Stimulated activated CD4-positive, alpha-beta T cell treated with anti-CD3 and anti-CD28 coated beads, Interleukin-2, amount 100 ng/mL, for 4 hours (primary cell): ENCODE measurements around the gene TMEM178B.
"Not testable (repeated sequence)": the region's sequence is repeated elsewhere in the genome, so short reads cannot be mapped to it uniquely, and the experiment has no call there.

ENCODE experiments used
- DNase-seq: peaks from one replicate; pipeline ENCODE4 v3.0.0-alpha.2; 2020; ENCODE audit warnings: low read depth

TMEM178B gene

GRCh38 chr7:141074162-141074991 is 513 bp downstream of the TMEM178B start:
- DNase-seq: no peak

GRCh38 chr7:141074997-141075396 is 1.1 kb downstream of the TMEM178B start:
- DNase-seq: no peak

- no peak for DNase-seq
These were observed 2.5 kb downstream of the TMEM178B start for GRCh38 chr7:141076377-141076776.

GRCh38 chr7:141079219-141079618 is 5.4 kb downstream of the TMEM178B start:
- no peak for DNase-seq

- not testable (repeated sequence) for DNase-seq
These were observed 15.6 kb downstream of the TMEM178B start for GRCh38 chr7:141089490-141089889.

- no peak for DNase-seq
These were observed 20.6 kb downstream of the TMEM178B start for GRCh38 chr7:141094336-141095070.

- no peak for DNase-seq
These were observed 23.6 kb downstream of the TMEM178B start for GRCh38 chr7:141097430-141097829.

- DNase-seq: no peak
These were observed 28.6 kb downstream of the TMEM178B start for GRCh38 chr7:141102436-141102835.

- DNase-seq: no peak
These were observed 30.1 kb downstream of the TMEM178B start for GRCh38 chr7:141103847-141104429.

GRCh38 chr7:141113131-141113530 is 39.3 kb downstream of the TMEM178B start:
- DNase-seq: no peak

- no peak for DNase-seq
These were observed 40.3 kb downstream of the TMEM178B start for GRCh38 chr7:141114029-141114664.

GRCh38 chr7:141115965-141116364 is 42.1 kb downstream of the TMEM178B start:
- DNase-seq: no peak

GRCh38 chr7:141116661-141117060 is 42.8 kb downstream of the TMEM178B start:
- not testable (repeated sequence) for DNase-seq

- no peak for DNase-seq
These were observed 44.9 kb downstream of the TMEM178B start for GRCh38 chr7:141118767-141119166.

GRCh38 chr7:141119187-141119586 is 45.3 kb downstream of the TMEM178B start:
- DNase-seq: no peak

- DNase-seq: no peak
These were observed 48.9 kb downstream of the TMEM178B start for GRCh38 chr7:141122736-141123135.

GRCh38 chr7:141123522-141123921 is 49.7 kb downstream of the TMEM178B start:
- no peak for DNase-seq

- no peak for DNase-seq
These were observed 52.2 kb downstream of the TMEM178B start for GRCh38 chr7:141126107-141126506.

GRCh38 chr7:141128506-141128905 is 54.6 kb downstream of the TMEM178B start:
- no peak for DNase-seq

- DNase-seq: no peak
These were observed 55.1 kb downstream of the TMEM178B start for GRCh38 chr7:141128931-141129330.

GRCh38 chr7:141132671-141133070 is 58.8 kb downstream of the TMEM178B start:
- DNase-seq: no peak

- no peak for DNase-seq
These were observed 59.8 kb downstream of the TMEM178B start for GRCh38 chr7:141133646-141134045.
